Panc1 (cell line): ENCODE measurements around the gene ADCY3.

Experiments used
- CTCF ChIP-seq: fragments of 450-650 bp; IDR thresholded peaks from 2 replicates; pipeline ENCODE4 v1.5.1; 2017; ENCODE audit warnings: mild to moderate bottlenecking
- REST ChIP-seq, 2 experiments: IDR thresholded peaks; 2 replicates each; pipeline ENCODE4 v1.6.1; 2011 to 2012; ENCODE audit warnings: low read depth in 2 of 2, control low read depth in 1 of 2, low read length in 1 of 2, mild to moderate bottlenecking in 1 of 2, moderate library complexity in 1 of 2; ENCODE audit not compliant: insufficient read depth in 1 of 2

- TF ChIP-seq CTCF (no peak), REST (IDR thresholded peaks at IDR 0.05; ENCODE audit: insufficient read depth in 1 of 2, low read depth in 2 of 2, low read length in 1 of 2) (0 out of 4 replicates have a peak, but pooled peaks of 1 of the 2 experiments have one; percentile 12)
Measured at GRCh38 chr2:24791452-24791851, 128.6 kb downstream of the ADCY3 start.
